Measurements from ENCODE around the gene KCTD20.

Gene KCTD20

DNA sequence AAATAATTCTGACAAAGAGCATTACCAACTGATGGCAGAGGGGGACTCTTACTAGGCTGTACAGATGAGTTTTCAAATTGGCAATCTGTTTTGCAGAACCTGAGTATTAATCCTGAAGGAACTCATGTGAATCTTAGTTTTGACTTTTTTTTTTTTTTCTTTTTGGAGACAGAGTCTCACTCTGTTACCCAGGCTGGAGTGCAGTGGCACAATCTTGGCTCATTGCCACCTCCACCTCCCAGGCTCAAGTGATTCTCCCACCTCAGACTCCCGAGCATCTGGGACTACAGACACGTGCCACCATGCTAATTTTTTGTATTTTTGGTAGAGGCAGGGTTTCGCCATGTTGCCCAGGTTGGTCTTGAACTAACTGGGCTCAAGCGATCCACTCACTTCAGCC, 49.3 kb downstream of the KCTD20 start:
- DNase-seq: no peak

DNA sequence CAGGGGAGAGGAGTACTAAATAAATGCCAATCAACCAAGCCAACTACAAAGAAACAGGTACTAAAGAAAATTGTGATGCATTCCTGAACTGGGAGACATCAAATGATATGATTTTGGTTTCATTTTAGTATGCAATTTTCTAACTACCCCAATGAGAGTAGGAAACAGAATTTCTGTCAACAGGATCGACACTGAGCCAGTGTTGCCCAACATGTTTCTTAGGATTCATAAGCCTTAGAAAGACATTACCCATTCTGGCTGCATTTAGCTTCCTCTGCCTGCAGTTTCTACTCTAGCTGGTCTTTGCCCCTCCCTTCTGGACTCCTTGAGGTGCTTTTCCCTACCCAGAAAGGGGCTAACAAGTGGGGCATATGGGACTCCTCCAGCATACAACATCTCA, 49.8 kb downstream of the KCTD20 start:
- no peak for DNase-seq

DNA sequence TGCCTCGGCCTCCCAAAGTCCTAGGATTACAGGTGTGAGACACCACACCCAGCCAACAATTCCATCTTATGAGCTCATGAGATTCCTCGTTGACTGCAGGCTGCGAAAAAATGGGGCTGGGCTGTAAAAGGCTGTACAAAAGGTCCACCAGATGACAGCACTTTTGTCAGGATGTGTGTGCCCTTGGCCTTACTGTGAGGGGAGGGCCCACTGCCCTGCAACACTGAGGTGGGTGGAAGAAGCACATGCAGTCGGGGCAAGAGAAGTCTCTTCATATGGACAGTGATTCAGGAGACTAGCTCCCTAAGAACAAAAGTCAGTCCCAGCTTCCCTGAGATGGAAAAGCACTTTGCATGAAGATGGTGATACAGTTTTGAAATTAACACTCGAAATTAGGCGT, 50.5 kb downstream of the KCTD20 start:
- no peak for DNase-seq

- no peak for DNase-seq
Measured at GRCh38 chr6:36493859-36494258, 51.1 kb downstream of the KCTD20 start.

DNA sequence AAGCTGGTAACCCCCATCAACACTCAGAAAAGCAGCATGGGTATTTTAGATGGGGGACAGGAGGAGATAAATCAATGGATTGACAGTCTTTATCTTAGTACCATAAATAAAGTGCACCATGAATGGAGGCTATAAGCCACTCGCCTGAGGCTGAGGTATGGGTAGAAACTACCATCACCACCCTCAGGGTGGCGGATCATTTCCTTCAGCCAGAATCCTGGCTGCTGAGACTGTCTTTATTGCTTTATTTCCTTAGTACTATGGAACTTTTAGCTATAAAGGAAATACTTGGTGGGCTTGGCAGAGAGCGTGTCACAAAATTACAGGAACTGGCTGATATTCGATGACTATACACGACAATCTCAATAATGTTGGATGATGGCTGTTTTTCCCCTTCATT, 52.3 kb downstream of the KCTD20 start:
- DNase-seq: no peak

- no peak for DNase-seq
Measured at GRCh38 chr6:36499918-36500317, 57.1 kb downstream of the KCTD20 start.

- no peak for DNase-seq
Measured at GRCh38 chr6:36501686-36502085, 58.9 kb downstream of the KCTD20 start.

DNA sequence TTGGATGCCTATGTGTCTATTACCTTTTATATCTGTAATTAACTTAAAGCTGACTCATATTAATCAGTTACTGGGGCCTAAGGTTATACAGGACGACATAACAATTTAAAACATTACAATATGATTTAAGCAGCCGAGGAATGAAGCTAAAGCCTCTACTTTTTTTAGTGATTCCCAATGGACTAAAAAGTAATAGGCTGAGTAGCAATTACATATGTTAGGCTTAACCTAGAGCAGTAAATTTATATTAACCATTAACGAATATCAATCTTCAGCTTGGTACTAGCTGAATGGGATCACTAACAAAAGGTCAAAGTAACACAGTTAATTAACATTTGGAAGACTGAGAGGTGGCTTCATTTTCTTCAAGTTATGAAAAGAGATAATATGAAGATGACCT, 61.4 kb downstream of the KCTD20 start:
- no peak for DNase-seq

DNA sequence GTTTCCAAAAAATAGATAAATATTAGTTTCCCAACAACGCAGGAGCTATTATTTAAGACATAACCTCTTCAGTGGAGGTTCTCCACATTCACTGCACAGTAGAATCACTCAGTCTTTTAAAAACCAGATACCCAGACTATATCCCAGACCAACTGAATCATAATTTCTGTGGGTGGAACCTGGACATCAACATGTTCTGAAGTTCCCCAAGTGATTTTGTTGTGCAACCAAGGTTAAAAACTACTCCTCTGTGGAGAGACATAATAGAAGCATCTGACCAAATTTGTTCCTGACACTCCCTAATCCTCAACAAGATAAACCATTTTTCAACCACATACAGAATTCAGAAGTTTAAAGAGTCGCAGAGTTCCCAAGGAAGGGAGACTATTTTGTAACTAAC, 62.2 kb downstream of the KCTD20 start:
- DNase-seq: no peak

DNA sequence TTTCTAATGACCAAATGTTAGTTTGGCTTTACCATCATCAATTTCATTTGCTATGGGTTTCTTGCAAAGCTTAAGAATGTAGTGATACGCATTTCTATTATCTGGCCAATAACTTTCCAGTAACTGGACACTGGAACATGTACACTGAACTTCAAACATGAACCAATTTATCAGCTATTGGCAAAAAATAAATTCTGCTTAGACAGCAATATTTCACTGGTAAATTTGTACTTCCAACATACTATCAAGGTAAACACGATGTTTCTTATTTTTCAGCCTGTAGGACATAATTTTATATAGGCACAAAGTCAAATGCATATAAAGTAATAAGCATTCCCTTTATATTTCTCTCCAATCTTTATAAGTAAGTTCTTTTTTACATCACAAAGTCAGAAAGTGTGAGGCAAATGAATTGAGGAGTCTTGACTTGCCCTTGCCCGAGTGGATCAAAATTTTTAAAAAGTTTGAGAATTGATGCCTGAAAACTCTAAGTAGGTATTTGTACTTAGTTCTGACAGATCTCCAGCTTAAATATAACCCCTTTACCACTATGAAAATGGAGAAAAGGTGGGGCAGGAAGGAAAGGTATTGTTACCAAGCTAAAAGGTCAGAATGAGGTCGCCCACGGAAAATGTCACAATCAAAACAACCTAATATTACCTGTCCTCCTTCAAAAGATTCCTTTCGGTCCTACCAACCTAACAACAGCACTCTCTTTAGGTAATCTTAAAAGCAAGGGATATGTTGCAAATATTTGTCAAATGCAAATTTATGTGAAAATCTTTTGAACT, 63.1 kb downstream of the KCTD20 start:
- no peak for DNase-seq

GRCh38 chr6:36506611-36507010, 63.8 kb downstream of the KCTD20 start:
- no peak for DNase-seq

DNA sequence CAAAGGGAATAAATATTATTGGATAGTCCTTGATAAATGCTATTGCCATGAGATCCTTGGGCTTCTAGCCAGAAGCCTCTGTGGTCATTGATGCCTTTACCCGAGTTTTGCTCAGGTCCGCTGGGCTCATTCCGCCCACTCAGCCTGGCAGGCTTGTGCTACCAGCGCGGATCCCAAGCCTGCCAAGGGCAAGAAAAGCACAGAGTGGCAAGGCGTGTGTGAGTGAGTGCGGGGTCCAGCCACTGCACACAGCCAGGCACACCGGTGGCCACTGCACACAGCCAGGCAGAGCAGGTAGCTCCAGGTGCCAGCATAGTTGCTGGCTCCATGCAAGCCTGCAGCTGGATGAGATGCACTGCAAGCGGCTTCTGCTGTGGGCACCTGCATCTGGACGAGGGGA, 65.7 kb downstream of the KCTD20 start:
- no peak for DNase-seq

DNA sequence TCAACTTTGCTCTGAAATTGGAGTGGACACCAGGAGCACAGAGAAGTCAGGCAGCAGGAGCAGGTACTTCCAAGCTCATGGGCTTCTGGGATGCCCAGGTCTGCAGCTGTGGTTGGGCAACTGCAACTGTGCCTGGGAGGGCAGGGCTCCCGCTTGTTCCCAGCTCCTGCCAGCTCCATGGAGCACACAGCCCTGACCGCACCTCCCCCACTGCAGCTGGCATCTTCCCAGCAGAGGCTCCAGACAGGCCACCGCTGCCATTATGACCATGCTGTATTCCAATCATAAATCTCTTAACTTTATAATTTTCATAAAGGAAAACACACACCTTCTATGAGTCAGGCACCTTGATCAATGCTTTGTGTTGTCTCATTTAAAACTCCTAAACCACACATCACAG, 67.6 kb downstream of the KCTD20 start:
- DNase-seq: no peak

- DNase-seq: no peak
Measured at GRCh38 chr6:36514554-36515456, 72.0 kb downstream of the KCTD20 start.

- no peak for DNase-seq
Measured at GRCh38 chr6:36515844-36516243, 73.0 kb downstream of the KCTD20 start.

GRCh38 chr6:36516559-36516958, 73.8 kb downstream of the KCTD20 start:
- no peak for DNase-seq

DNA sequence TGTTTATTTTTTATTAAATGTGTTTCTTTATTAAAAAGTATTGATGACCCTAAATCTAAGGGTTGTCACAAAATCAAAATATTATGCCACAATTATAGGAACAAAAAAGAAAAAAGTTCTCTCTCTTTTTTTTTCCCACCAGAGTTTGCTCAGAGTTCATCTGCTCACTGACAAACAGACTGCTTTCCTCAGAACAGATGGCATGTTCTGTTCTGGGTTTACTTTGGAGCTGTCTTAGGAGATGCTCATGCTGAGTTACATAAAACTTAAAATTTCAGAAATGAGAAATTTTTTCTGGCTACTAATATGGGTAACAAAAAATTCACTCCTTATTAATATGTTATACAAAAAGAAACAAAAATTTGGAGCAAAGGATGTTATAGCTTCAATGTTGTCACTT, 74.2 kb downstream of the KCTD20 start:
- no peak for DNase-seq

GRCh38 chr6:36517408-36517807, 74.6 kb downstream of the KCTD20 start:
- no peak for DNase-seq

GRCh38 chr6:36519352-36519751, 76.6 kb downstream of the KCTD20 start:
- DNase-seq: no peak

DNA sequence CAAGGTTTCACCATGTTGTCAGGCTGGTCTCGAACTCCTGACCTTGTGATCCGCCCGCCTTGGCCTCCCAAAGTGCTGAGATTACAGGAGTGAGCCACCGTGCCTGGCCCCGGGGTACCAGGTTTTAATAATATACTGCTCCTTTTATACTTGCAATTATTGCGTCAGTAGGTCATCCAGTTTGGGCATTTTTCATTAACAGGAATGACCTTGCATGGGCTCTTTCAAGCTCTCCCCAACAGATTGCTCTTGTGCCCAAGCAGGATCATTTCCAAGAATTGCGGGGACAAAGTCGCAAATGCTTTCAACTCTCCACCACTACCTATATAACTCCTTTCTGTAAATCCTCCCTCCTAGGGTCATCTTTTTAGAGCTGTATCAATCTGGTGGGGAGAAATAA, 80.7 kb downstream of the KCTD20 start:
- DNase-seq: no peak

GRCh38 chr6:36523936-36524499, 81.2 kb downstream of the KCTD20 start:
- DNase-seq: no peak

GRCh38 chr6:36524871-36525270, 82.1 kb downstream of the KCTD20 start:
- DNase-seq: no peak

Measured in amygdala (tissue), 56 donors.